Right renal cortex interstitium (tissue), 3 donors: ENCODE data around the gene UBE4B. TPM values are rescaled to one million over a fixed set of nuclear protein-coding genes. Genes with fewer than 3 reads are reported as not detected.
"Not testable (repeated sequence)": the region's sequence is repeated elsewhere in the genome, so short reads cannot be mapped to it uniquely, and the experiment has no call there.

Experiments
- DNase-seq, 3 donors: peaks; one replicate each; pipeline ENCODE4 v3.0.0-alpha.2; 2013; ENCODE audit warnings: low read depth in 3 of 3, low spot score in 2 of 3
- polyA plus RNA-seq, 3 donors: library from polyadenylated mRNA; unstranded; fragments of 120-200 nt; gene quantifications; one replicate each; pipeline ENCODE4 v1.2.1, GENCODE V29; 2013; ENCODE audit not compliant: insufficient read length in 3 of 3

UBE4B gene
- polyA plus RNA-seq, 3 donors = 45.5 to 51.3 (median 49.9) TPM

DNA sequence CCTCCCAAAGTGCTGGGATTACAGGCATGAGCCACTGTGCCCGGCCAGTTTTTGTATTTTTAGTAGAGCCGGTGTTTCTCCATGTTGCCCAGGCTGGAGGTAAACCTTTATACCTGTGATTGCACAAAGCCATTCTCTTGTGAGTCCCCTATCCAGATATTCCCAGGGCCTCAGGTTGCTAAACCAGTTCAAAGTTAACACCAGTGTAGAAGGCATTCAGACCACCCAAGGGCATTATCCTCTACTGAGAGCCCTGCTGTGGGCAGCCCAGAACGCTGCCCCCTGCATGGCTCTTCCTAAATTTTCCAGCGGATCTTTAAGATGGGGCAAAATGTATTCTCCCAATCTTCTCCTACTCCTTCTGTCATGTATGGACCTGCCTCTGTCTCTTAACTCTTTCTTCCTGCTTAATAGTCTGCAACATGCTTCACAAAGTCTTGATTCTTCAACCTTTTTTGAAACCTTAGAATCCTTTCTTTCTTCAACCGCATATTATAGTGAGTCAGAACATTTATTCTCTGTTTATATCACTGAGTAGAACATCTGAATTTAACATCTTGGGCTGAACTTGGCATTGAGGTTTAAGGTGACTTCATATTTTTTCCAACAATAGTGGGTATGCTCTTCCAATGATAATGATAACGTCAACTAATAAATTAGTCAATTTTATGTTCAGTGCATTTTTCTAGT is 36.0 kb downstream of the UBE4B start:
- no peak for DNase-seq

DNA sequence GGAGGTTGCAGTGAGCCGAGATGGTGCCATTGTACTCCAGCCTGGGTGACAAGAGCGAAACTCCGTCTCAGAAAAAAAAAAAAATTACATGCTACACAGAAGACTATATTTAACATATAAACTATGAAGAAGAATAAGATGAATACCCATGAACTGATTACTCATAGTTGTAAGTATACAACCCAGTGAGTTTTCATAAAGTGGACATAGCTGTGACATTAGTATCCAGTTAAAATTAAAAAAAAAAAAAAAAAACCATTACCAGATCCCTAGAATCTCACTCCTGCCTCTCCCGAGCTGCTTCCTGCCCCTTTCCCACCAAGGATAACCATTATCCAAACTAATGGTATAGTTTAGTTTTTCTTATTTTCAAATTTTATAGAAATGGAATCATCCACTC is 37.4 kb downstream of the UBE4B start:
- no peak for DNase-seq

DNA sequence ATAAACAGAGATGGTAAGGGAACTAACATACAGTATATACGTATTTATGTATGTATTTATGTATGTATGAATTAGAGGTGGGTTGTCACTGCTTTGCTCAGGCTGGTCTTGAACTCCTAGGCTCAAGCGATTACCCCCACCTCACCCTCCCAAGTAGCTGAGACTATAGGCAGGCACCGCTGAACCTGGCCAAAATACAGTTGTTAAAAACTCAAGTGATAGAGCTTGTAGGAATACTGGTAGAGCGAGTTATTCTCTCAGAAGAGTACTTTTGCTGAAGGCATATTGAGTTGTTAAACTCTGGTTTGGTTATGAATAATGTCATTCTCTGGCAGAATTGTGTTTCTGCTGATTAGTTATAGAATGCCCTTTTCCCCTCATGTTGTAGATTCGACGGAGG is 38.9 kb downstream of the UBE4B start:
- DNase-seq = no peak

DNA sequence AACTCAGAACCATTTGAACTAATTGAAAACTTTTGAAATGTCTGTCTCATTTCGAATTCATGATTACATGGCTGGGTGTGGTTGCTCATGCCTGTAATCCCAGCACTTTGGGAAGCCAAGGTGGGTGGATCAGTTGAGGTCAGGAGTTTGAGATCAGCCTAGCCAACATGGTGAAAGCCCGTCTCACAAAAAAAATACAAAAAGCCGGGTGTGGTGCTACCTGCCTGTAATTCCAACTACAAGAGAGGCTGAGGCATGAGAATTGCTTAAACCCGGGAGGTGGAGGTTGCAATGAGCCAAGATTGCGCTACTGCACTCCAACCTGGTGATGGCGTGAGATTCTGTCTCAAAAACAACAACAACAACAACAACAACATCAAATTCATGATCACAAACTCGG is 40.6 kb downstream of the UBE4B start:
- not testable (repeated sequence) for DNase-seq

DNA sequence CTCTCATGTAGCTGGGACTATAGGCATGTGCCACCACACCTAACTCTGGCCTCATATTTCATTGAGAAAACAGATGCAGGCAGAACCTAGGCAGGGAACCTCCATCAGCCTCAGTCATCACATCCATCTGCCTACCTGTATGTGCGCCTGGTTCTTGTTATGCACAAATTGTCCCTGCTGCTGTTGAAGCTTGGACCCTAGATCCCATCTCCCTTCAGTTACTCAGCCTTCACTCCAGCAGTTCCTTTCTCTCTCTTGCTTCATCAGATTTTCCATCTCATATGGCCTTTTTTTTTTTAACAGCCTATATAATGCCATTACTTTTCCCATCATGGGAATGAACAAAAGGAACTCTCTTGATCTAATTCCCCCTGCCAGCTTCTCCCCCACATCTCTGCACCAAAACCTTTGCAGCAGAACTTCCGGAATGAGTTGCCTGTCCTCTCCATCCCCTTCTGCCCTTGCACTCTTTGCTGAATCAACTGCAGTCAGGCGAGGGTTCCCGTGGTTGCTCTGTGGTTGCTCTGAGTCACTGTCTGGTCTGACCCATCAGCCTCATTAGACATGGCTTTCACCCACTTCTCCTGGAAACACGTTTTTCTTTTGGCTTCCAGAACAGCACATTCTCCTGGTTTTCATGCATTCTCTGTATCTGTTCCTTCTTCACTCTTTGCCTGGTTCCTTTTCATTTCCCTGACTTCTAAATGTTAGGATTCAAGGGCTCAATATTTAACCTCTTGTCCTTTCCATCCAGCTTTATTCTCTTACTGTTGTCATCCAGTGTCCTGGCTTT is 41.5 kb downstream of the UBE4B start:
- no peak for DNase-seq

DNA sequence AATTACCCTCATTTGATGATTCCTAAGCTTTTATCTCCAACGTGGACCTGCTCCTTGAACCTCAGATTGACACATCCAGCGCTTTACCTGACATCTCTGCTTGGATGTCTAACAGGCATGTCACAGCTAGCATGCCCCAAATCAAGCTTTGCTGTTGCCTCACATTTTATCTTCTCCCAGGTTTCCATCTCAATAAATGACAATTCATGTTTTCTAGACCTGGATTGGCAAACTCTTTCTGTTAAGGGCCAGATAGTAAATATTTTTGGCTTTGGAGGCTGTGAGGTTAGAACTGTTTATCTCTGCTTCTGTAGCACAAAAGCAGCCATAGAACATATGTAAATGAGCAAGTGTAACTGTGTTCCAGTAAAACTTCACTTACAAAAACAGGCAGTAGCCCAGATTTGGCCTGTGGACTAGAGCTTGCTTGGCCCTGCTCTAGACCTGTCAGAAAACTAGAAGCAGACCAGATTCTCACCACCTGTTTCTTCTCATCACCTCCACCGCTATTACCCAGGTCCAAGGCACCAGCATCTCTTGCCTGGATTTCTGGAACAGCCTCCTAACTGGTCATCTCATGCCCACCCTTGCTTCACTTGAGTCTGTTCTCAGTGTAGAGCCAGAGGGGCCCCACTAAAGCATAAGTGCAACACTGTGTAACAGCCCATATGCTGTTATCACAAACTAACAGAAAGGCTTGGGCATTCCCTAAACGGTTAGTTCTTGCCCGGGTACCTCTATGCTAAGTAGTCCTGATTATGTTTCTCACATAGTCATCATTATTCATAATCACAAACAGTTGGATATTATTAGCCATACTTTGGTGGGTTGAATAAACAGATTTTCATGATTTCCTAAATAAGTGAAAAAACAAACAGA is 42.3 kb downstream of the UBE4B start:
- DNase-seq = no peak

DNA sequence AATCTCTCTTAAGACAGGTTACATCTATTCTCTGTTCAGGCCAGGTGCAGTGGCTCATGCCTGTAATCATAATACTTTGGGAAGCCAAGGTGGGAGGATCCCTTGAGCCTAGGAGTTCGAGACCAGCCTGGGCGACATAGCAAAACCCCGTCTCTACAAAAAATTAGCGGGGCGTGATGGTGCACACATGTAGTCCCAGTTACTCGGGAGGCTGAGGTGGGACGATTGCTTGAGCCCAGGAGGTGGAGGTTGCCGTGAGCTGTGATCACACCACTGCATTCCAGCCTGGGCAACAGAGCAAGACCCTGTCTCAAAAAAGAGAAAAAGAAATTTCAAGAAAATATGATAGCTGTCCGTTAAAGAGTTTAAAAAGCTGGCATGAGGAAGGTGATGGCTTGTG is 43.0 kb downstream of the UBE4B start:
- no peak for DNase-seq

DNA sequence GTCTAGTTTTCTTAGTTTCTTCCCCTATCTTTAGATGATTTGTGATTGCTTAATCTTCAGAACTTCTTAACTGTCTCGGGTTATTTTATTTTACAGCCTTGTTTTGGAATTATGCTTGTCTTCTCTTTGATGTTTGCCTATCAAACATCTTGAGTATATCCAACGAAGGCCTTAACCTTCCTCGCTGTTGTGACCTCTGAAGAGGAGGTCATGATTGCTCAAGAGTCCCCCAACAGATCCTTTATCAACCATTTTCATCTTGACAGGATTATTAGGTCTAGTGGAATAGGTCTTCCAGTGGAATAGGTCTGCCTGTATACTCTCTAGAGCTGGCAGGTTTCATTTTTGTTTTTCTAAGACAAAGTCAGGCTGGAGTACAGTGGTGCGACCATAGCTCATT is 45.7 kb downstream of the UBE4B start:
- no peak for DNase-seq

DNA sequence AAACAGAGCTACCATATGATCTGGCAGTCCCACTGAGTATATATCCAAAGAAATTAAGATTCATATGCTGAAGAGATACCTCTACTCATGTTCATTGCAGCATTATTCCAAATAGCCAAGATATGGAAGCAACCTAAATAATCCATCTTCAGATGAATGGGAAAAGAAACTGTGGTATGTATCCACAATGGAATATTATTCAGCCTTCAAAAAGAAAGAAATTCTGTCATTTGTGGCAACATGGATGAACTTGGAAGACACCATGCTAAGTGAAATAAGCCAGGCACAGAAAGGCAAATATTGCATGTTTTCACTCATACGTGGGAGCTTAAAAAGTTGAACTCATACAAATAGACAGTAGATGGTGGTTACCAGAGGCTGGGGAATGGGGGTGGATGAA is 47.8 kb downstream of the UBE4B start:
- no peak for DNase-seq

DNA sequence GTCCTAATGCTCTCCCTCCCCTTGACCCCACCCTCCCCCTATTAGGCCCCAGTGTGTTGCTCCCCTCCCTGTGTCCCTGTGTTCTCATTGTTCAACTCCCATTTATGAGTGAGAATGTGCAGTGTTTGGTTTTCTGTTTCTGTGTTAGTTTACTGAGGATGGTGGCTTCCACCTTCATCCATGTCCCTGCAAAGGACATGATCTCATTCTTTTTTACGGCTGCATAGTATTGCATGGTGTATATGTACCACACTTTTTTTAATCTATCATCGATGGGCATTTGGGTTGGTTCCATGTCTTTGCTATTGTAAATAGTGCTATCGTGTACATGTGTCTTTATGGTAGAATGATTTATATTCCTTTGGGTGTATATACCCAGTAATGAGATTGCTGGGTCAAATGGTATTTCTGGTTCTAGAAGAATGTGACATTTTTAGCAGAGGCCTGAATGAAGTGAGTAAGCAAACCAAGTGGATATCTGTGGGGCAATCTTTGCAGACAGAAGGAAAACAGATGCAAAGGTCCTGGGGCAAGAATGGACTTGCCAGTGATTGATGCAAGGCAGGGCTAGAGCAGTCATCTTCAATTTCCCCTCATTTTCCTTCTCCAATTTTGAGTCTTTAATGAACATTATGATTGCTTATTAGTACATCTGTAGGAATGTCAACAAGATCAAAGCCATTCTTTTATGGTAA is 50.2 kb downstream of the UBE4B start:
- no peak for DNase-seq

DNA sequence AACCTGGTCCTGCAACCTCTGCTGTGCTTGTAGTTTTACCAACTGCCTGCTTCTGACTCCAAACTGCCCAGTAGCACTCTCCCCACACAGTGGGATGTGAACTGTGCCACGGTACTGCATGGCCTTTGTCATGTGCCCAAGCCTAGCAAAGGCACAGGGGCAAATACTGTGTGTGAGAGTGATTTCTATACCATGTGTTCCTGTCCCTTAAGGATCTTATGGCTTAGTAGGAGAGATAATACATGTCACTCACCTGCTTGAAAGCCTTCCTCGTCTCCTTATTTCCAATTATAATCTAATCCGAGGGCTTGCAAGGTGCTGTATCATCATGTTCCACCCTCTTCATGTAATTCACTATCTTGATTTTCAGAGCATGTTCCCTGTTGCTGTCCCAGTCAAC is 51.3 kb downstream of the UBE4B start:
- DNase-seq = no peak

DNA sequence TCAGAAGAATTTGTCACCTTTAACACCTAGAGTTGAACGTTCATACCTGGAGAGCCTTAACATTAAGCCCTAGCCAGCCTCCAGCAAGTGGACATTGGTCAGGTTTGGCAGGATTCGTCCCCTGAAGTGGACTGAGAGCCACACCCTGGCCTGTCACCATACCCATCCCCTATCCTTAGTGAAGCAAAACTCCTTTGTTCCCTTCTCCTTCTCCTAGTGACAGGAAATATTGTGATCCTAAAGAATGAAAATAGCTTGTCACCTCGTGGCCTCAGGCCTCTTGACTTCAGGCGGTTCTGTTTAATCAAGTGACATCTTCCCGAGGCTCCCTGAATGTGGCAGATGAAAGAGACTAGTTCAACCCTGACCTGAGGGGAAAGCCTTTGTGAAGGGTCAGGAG is 52.3 kb downstream of the UBE4B start:
- DNase-seq = no peak

DNA sequence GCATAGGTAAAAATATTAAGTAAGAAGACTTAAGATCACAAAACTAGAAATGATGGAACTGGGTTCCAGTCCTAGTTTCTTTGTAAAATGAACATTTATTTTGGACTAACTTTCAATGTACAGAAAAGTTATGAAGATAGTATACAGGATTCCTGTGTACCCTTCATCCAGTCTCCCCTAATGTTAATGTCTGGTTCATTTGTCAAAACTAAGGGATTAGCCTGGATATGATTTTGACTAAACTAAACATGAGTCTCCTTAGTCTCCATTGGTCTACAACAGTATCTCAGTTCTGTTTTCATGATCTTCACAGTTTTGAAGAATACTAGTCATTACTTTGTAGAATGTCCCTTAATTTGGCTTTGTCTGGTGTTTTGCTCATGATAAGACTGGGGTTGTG is 54.5 kb downstream of the UBE4B start:
- no peak for DNase-seq

DNA sequence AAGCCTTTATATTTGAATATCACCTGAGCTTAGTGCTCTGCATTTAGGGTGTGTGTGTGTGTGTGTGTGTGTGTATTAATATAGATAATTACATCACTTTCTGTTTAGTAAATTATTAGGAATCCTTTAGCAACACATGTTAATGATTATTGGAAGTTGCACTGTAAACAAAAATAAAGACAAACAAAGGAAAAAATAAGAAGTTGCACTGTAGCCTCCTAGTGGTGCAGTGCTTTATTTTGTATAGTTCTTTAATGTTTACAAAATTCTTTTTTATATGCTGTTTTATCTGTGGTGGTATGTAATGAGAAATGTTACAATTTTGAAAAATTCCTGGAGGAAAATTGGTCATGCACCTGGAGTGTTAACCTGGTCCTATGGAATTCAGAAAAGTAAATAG is 69.2 kb downstream of the UBE4B start:
- no peak for DNase-seq

DNA sequence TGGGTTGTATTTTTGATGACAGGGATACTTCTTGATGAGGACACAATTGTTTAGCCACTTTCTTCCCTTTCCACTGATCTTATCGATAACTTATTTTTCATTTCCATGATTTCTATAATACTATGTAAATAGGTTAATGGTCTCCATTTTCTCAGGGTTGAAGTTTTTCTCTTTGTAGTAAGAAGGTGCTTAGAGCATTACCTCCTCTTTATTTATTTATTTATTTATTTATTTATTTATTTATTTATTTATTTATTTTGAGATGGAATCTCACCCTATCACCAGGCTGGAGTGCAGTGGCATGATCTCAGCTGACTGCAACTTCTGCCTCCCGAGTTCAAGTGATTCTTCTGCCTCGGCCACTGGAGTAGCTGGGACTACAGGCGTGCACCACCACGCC is 70.4 kb downstream of the UBE4B start:
- no peak for DNase-seq

DNA sequence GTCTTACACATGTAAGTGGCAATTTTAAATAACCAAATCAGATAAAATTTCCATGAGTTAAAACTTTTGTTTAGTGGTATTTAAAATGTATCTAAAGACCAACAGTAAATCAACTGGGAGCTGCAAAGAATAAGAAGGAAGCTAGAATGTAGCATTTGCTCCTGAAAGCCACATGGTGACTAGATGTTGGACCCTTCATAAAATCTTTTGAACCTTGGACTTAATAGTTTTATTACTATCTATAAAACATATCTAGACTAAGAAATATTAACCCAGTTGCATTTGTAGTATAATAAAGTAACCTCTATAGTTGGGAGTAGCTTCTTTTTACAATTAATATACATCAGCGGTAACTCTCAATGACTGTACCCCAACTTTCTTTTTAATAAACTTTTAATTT is 72.1 kb downstream of the UBE4B start:
- DNase-seq = no peak

DNA sequence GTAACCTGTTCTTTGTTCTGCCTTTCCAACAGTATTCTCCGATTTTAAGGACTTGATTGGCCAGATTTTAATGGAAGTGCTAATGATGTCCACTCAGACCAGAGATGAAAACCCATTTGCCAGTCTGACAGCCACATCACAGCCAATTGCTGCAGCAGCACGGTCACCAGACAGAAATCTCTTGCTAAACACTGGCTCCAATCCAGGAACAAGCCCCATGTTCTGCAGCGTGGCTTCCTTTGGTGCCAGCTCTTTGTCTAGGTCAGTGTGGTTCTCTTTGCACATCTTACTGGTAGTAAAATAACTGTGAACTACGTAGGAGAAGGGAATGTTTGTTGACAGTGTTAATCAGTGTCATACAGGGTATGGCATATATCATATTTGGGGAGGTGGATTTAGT is 72.7 kb downstream of the UBE4B start:
- DNase-seq = no peak

DNA sequence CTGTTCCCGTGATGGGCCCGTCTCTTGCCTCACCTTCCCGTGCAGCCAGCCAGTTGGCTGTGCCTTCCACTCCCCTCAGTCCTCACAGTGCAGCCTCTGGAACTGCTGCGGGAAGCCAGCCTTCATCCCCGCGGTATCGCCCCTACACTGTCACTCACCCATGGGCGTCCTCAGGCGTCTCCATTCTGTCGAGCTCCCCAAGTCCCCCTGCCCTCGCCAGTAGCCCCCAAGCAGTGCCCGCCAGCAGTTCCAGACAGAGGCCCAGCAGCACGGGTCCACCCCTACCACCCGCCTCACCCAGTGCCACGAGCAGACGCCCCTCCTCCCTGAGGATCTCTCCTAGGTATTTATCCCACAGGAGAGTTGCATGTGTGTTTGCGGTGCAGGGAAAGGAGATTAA is 73.5 kb downstream of the UBE4B start:
- no peak for DNase-seq

DNA sequence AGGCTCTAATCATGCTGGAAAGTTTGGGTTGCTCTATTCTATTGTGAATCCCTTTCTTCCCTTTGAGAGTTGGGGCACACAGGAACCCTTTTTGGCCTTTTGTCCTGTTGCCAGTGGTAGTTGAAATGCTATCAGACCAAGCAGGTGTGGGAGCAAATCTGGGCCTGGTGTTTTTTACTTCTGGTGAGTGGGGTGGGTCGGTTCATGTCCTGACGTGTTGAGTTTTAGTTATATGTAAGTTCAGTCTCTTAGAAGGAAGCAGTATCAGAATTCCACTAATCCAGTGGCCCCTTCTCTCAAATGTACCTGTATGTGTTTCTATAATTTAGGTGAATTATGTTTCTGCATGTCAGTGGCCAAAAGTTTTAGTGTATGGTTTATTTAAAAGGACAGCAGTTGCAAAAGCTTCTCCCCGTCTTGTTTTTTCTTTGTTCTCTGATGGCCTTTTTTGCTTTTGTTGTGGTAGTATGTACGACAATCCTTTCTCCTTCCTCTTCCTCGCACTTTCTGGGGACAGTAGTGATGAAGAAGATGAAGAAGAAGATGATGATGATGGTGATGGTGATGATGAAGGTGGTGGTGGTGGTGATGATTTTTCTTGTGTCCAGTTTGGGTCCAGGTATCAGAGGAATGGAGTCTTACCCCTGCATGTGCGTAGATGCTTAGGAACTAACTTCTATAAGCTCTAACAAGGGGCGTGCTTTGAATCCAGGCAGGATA is 74.2 kb downstream of the UBE4B start:
- DNase-seq = no peak

DNA sequence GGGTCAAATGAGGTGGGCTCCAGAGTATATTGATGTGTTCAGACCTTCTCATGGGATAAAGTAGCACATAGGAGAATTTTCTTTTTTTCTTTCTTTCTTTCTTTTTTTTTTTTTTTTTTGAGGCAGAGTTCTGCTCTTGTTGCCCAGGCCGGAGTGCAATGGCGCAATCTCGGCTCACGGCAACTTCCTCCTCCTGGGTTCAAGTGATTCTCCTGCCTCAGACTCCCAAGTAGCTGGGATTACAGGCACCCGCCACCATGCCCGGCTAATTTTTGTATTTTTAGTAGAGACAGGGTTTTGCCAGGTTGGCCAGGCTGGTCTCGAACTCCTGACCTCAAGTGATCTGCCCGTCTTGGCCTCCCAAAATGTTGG is 74.7 kb downstream of the UBE4B start:
- not testable (repeated sequence) for DNase-seq
